CD4-positive, alpha-beta T cell treated with Interleukin-21 for 1 hour (primary cell): Measurements from ENCODE around the gene IGF2R.
"Not testable (repeated sequence)": the region's sequence is repeated elsewhere in the genome, so short reads cannot be mapped to it uniquely, and the experiment has no call there.

Source experiments
- DNase-seq: peaks from one replicate; pipeline ENCODE4 v3.0.0-alpha.2; 2020

Gene IGF2R

GRCh38 chr6:159955945-159956361, 12.9 kb upstream of the IGF2R start:
- DNase-seq: no peak

- no peak for DNase-seq
These were observed 11.7 kb upstream of the IGF2R start for GRCh38 chr6:159957071-159957673.

GRCh38 chr6:159959165-159959975, 9.5 kb upstream of the IGF2R start:
- no peak for DNase-seq

- DNase-seq: no peak
These were observed 8.9 kb upstream of the IGF2R start for GRCh38 chr6:159959976-159960384.

- DNase-seq: no peak
These were observed 8.4 kb upstream of the IGF2R start for GRCh38 chr6:159960485-159960884.

GRCh38 chr6:159961528-159961927, 7.4 kb upstream of the IGF2R start:
- no peak for DNase-seq

- DNase-seq: no peak
These were observed 5.8 kb upstream of the IGF2R start for GRCh38 chr6:159963111-159963510.

GRCh38 chr6:159964046-159964445, 4.8 kb upstream of the IGF2R start:
- no peak for DNase-seq

GRCh38 chr6:159966339-159966738, 2.5 kb upstream of the IGF2R start:
- DNase-seq: no peak

- DNase-seq: no peak
These were observed 1.9 kb upstream of the IGF2R start for GRCh38 chr6:159966981-159967380.

- not testable (repeated sequence) for DNase-seq
These were observed 1.3 kb upstream of the IGF2R start for GRCh38 chr6:159967621-159968020.

- no peak for DNase-seq
These were observed 476 bp downstream of the IGF2R start for GRCh38 chr6:159969204-159969912.

- peak; percentile 47 for DNase-seq
These were observed 1.0 kb downstream of the IGF2R start for GRCh38 chr6:159969921-159970320.

- DNase-seq: no peak
These were observed 1.8 kb downstream of the IGF2R start for GRCh38 chr6:159970659-159971063.

GRCh38 chr6:159971341-159972178, 2.7 kb downstream of the IGF2R start:
- DNase-seq: no peak

GRCh38 chr6:159972506-159973268, 3.8 kb downstream of the IGF2R start:
- no peak for DNase-seq

GRCh38 chr6:159973406-159973805, 4.5 kb downstream of the IGF2R start:
- DNase-seq: no peak

GRCh38 chr6:159973951-159974350, 5.1 kb downstream of the IGF2R start:
- DNase-seq: no peak

GRCh38 chr6:159974932-159975331, 6.0 kb downstream of the IGF2R start:
- DNase-seq: no peak

- DNase-seq: no peak
These were observed 7.9 kb downstream of the IGF2R start for GRCh38 chr6:159976686-159977254.

- DNase-seq: no peak
These were observed 8.5 kb downstream of the IGF2R start for GRCh38 chr6:159977255-159977903.
